Endothelial cell of umbilical vein (primary cell): ENCODE measurements around the gene SON.
"Not testable (repeated sequence)": the region's sequence is repeated elsewhere in the genome, so short reads cannot be mapped to it uniquely, and the experiment has no call there.

ENCODE experiments used
- CTCF ChIP-seq, 2 donors: IDR thresholded peaks; 1 replicate in 1 of 2; 2 replicates in 1 of 2; pipeline ENCODE4 v1.5.1; 2011; ENCODE audit warnings: low read length in 2 of 2, mild to moderate bottlenecking in 2 of 2, moderate library complexity in 2 of 2, control low read depth in 1 of 2, inconsistent platforms in 1 of 2, low read depth in 1 of 2; ENCODE audit not compliant: insufficient read depth in 1 of 2; ENCODE audit errors: extremely low read depth in 1 of 2
- EZH2 ChIP-seq: IDR thresholded peaks from 2 replicates; pipeline ENCODE4 v1.6.1; 2012; ENCODE audit warnings: borderline replicate concordance, low read depth, mild to moderate bottlenecking, moderate library complexity, low read length, inconsistent platforms; ENCODE audit not compliant: severe bottlenecking
- JUN ChIP-seq: IDR thresholded peaks from 2 replicates; pipeline ENCODE4 v1.6.1; 2011; ENCODE audit warnings: borderline replicate concordance, low read depth; ENCODE audit not compliant: insufficient read length, insufficient read depth
- MAX ChIP-seq: IDR thresholded peaks from 2 replicates; pipeline ENCODE4 v1.6.1; 2011; ENCODE audit not compliant: insufficient read depth, insufficient read length
- POLR2A ChIP-seq: IDR thresholded peaks from 2 replicates; pipeline ENCODE4 v1.6.1; 2012; ENCODE audit warnings: low read depth, mild to moderate bottlenecking, control low read depth, low read length
- POLR2AphosphoS5 ChIP-seq: IDR thresholded peaks from 2 replicates; pipeline ENCODE4 v1.6.1; 2012; ENCODE audit warnings: low read depth, mild to moderate bottlenecking, control low read depth, low read length, moderate library complexity; ENCODE audit not compliant: insufficient read depth

- TF ChIP-seq EZH2; MAX; CTCF (IDR thresholded peaks at IDR 0.05; ENCODE audit: extremely low read depth in 1 of 2, insufficient read depth in 1 of 2, low read depth in 1 of 2, low read length in 2 of 2); POLR2AphosphoS5; POLR2A; JUN: not testable (repeated sequence)
Observed at GRCh38 chr21:33507003-33507402, 35.8 kb upstream of the SON start.
